Mesenteric fat pad (tissue), 1 donor: ENCODE data around the gene YEATS2. TPM values are rescaled to one million over a fixed set of nuclear protein-coding genes. Genes with fewer than 3 reads are reported as not detected.
A peak's percentile ranks its signal among the peaks of the same experiment; 100 is the strongest.

Experiments used
- DNase-seq: peaks from one replicate; pipeline ENCODE4 v3.0.0-alpha.2; 2020; ENCODE audit warnings: low spot score
- total RNA-seq: library from RNA; stranded (reverse); fragmentation: NEBNext Ultra II Directional; extraction: Animal tissue kit (Norgen Biotek cat#: 25700); gene quantifications from one replicate; pipeline ENCODE4 v1.2.1, GENCODE V29; 2021
- donor health status: DM: yes; HTN: yes; CAD: no.

Gene YEATS2
- total RNA-seq, 1 donor from 2014 or later = 21.4 TPM

DNA sequence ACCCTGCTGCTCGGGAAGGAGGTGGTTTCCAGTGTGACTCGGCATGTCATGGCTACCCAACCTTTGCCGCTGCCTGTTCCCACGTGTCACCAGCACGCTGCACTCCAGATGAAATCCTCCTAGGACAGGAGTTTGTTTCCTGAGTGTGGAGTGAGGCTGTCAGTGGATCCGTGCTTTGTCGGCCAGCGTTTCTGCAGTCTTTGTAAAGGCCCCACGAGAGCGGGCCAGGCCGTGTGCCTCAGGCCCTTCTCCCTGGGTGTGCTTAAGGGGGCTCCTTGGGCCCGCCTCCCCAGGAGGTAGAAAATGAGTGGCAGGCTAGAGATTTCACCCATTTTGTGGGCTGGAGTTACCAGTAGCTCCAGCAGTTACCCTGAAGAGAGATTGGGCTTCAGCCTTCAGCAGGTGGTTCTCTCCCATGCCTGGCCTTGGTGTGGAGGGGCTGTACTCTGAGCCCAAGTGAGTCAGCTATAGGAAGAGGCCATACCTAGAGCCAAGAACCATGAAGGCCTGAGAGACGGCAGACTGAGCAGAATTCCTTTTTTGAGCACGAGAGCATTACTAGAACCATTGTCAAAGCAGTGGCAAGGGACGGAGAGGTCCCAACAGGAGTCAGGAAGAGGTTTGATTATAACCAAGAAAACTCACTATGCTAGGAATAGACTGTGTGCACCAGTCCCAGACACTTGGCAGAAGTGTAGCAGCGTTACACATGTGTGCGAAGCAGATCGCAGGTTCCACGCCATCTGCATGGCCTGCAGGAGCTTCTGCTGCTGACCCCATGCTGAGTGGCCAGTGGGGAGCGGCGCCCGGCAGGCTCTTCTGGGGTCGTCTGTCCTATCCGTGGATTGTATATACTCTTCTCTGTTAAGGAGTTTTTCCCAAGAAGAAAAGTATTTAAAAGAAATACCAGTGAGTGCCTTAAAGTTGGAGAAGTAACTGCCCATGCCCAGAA is 113.3 kb downstream of the YEATS2 start:
- DNase-seq = no peak

DNA sequence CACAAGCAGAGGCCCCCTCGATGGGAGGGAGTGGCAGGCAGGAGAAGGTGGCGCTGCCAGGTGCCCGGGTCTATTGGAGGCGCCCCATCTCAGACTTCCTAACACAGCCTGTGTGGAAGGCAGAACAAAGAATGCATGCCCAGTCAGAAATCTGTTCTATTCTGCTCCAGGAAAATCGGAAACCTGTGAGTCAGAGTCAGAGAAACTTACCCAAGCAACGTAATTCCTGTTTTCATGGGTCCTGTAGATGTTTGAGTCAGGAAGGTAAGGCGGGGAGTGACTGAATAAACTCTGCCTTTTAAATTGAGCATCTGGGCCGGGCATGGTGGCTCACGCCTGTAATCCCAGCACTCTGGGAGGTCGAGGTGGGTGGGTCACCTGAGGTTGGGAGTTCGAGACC is 114.0 kb downstream of the YEATS2 start:
- DNase-seq = no peak

DNA sequence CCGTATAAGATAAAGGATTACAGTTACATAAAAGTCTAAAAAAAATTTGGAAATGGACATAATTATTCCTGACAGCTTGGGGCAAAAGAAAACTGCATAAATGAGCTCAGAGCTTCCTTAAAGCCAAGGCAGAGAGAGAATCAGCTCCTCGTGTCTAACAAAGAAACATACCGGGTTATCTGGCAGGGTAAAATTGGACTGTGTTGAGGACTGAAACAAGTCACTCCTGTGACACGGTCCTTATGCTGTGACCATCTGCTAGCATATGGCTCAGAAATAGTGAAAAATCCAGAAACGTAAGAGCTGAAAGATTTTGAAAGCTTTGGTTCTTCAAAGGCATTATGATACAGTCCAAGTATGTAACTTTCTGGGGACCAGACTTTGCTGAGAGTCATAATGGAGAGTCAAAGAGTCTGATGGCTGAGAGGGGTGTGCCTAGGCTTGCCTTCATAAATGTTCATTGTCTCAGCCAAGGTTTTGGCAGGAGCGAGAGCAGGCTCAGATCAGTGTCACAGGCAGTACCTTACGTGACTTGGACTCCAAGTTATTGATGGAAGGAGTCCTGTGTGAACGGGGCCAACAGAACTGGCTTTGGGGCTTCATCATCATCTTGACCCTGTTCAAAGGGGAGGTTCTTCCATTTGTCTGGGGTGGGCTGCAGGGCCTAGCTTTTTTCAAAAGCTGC is 115.3 kb downstream of the YEATS2 start:
- peak; percentile 60 for DNase-seq

DNA sequence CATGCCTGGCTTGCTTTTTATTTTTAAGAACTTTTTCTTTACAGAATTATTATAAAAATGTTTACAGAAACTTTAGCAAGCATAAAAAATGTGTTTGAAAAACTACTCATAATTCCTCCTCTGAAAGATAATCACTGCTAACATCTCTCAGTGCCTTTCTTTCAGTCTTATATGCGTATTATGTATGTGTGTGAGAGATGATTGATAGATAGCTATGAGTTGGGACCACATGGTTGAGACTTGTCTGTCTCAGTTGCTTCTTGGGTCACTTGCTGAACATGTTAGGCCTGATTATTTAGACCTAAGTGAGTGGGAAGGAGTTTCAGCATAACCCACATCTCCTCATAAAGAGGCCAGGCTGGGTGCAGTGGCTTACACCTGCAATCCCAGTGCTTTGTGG is 116.6 kb downstream of the YEATS2 start:
- DNase-seq = no peak

DNA sequence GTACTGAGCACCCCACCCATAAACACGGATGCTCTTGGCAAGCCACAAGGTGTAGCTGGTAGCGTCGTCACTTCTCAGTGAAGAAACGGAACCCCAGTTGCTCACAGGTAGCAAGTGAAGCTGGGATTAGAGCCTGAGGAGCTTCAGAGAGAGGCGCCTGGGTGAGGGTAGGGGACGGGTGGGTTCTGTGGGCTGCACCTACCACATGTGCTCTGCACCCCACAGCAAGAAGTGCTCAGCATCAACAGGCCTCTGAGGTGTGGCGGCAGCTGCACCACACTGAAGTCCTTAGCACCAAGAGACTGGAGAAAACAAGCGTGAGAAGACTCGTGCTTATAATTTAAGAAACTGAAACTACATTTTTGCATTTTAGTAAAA is 118.0 kb downstream of the YEATS2 start:
- DNase-seq = peak; percentile 28

DNA sequence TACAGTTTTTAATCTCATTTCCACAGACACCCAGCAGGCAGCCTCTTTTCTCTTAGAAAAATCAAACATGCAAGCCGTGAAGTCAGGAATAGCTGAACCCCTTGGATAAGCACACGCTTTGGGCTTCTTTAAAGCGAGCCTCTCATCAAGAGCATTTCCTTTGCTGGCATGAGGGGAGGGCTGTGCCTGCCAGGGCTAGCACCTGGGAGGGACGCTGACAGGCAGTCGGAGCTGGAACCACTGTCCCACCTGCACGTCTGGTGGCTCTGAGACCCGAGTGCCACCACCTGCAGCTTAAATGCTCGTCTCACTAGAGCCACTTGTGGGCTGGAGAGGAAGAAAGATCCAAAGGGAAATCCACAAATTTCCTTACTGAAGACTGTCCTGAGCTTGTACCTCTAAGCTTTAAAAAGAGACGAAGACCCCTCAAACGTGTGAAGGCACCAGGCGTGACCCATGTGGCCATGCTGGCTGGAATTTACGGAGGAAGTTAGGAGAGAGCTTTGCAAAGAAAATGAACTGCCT is 118.4 kb downstream of the YEATS2 start:
- DNase-seq = peak; percentile 59

DNA sequence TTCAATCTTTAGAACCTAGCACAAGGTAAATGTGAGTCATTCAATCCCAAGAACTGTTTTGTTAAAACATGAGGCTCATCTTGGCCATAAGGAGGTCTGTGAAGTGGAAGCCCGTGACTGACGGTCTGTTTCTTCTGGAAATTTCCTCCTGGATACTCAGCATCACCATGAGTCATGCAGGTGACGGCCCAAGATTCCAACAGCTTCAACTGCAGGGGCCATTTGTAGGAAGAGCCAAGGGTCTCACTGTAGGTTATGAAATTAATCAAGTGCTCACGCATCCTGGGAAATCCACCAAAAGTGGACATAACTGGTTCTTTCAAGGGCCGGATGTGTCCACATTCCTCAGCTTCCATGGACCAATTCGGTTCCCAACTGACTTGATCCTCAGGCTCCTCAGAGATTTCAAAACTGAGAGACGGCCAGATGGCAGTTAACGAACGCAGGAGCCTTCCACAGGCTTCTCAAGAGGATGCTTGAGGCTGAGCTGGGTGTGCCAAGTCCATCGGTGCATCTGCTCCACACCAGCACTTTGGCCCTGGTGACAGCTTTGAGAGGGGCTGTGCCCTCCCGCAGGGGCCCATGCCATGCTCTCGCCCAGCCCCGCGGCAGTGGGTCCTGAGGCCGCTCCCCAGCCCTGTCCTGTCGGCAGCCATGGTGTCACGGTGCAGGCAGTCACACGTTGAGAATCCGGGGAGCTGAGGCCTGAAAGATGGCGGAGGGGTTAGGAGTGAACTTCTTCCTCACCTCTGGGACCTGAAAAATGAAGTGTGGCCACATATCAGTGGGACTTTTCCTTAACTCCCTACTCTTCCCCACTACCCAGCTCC is 119.3 kb downstream of the YEATS2 start:
- peak; percentile 24 for DNase-seq

DNA sequence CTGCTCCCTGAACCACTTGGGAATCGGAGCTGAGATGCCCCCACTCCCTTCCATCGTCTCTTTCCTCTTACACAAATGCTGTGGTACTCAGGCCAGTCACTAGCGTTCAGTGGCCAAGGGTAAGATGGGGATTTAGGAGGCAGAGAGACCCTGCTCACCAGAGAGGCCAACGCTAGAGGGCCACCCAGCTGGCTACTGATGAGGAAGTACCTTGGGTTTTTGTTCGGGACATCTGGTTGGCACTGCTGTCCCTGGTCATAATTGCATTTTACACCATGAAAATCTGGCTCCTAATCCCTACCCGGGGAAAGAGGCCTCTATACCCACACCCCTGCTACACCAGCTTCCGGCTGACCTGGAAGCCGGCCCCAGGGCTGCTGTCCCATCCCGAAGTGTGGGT is 120.0 kb downstream of the YEATS2 start:
- DNase-seq = no peak

DNA sequence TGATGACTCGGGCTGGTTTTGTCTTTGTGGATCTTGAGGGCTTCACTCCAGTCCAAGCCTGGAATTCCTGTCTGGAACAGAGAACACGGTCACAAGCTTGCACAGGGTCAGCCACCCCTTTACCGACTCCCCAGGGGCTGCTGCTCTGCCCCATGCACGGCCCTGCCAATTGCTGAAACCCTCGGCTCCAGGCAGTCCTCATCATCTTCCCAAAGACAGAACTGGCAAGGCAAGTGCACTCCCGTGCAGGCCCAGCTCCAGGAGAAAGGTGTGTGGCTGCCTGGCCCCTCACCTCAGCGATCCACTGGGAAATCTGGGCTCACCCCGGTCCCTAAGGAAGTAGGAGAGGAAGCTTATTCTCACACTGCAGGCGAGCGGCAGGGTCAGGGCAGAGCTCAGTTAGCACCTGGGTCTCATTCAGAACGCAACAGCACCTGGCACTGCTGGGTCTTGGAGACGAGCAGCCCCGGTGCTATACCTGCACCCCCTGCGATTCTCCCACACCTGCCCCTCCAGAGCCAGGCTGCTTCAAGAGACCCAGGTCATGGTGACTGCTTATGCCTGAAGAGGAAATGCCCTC is 120.5 kb downstream of the YEATS2 start:
- no peak for DNase-seq

DNA sequence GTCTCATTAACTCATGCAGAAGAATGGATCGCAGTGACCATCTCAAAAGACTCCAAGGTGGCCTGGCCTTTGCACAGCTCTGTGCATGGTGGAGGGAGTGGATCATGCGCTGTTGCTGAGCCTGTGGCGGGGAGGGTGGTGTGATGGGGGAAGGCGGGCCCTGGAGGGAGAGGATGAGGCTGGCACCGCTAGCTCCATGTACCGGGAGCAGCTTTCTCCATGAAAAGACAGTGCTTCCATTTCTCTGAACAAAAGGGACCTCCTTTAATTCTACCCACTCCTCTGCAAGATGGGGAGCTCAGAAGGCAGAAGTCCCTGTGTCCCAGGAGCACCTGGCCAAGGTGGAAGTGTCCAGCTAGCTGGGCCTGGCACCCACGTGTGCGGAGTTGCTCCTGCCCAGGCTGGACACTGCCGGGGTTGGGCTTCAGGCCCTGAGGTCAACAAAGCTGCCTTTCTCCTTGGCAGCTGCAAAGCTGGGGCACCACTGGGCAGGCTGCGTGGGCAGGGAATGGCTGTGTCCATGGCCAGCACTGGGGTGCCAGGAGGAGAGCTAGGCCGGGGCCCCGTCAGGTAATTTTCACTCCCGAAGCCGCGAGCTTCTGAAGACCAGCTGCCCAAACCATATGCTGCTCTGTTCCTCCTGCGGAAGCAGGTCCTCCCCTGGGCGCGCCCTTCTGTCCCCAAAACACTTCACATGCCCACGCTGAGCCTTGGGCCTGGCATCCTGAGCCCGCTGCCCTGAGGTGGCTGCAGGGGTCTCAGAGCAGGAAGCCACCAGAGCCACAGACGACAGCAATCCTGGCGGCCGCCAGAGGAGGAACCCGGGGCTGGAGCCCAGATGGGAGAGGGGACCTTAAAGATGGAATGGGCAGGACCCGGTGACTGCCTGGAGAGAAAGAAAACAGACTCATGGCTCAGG is 121.4 kb downstream of the YEATS2 start:
- DNase-seq = no peak

DNA sequence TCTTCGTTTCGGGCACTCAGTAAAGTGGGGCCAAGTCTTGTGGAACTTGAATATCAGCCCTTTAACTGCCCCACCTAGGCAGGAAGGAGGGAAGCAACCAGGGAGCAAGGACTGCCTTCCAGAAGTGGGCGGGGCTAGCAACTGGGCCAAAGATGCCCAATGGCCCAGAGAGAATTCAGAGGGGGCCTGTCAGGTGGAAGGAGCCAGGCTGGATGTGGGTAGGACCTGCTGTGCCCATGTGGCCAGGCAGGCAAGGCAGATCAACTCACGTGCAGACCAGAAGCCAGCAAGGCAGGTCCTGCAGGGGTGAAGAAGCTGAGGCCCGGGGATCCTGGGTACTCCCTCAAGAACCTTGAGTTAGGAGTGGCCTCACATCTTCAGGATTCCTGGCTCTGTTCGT is 122.2 kb downstream of the YEATS2 start:
- DNase-seq = peak; percentile 77

DNA sequence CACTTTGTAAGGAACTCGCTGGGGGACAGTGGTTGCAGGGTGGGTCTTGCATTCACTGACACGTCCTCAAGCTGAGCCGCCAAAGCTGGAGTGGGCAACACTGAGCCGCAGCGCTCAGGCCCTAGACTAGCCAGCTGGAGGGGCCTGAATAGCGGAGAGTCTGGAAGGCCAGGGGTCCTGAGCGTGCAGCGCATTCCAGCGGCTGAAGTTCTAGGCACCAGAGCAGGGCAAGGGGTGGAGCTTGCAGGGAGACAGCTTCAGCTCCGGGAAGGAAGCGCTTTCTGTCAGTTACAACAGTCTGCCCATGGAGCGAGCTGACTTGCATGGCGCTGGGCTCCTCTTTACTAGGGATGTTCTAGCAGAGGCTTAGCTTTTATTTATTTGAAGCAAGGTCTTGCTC is 125.0 kb downstream of the YEATS2 start:
- no peak for DNase-seq

DNA sequence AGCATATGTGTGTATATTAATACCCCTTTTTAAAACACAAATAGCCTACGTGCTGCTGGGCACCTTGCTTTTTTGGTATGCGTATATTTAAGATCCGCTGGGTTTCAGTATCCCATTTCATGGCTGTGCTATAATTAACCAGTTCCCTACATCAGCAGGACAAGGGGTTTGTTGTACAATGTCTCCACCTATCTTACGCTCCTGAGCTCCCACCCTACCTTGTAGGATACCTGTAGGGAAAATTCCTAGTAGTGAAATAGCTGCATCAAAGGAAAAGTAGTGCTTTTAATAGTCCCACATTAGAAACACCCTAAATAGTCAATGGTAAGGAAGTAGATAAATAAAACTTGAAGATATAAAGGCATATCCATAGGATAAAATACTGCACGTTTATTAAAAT is 126.4 kb downstream of the YEATS2 start:
- DNase-seq = no peak

DNA sequence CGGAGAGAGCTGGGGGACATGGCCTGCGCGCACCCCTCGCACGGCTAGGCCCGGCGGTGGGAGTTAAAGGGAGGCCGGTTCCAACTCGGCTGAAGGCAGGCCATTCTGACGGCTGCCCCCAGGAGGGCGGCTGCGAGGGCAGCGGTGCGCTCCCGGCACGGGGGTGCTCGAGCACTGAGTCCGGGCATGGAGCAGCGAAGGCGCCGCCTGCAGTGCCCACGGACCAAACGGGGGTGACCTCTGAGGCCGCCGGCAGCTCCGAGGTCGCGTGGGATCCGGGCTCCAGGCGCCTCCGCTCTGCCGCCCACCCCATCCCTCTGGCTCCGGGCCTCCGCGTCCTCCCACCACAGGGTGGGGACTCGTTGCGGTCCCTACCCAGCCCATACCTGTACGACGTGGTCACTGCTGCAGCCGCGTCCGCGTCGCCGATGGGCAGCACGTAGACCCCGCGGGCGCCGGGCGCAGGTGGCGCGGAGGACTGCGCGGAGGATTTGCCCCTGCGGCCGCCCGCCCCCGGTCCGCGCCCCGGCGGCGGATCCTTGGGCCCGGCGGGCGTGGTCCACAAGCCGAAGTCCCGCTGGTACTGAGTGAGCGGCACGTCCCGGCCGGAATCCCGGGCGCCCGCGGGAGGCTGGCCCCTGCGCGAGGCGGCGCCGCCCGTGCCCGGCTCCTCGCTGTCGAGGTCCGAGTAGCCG is 127.3 kb downstream of the YEATS2 start:
- DNase-seq = no peak

DNA sequence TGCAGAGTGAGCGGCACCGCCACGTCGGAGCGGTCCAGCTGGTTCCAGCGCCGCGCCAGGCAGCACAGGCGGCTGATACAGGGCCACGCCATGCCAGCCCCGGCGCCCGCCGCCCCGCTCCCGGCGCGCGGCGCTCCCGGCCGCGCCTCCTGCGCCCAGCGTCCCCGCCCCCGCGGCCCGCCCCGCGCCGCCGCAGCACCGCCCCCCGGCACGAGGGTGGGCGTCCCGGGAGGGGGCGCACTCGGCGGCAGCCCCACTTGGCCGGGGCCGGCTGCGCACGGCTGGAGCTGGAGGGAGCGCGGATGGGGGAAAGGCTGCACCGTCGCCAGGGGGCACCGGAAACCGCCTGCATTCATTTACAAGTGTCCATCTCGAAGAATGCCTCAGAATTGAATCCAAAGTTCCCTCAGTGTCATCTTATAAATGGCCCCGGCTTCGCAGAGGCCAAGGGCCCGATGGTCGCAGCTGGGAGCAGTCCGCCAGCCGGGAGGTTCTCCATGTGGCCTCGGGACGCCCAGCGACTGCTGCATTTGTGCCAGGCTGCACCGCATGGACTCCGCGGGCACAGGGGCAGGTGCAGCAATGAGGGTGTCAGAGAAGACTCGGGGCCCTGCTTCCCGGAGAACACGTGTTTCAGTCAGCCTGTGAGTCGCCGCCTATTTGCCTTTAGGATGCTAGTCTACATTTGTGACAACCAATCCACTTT is 128.0 kb downstream of the YEATS2 start, which contains the start of gene MAP6D1:
Gene MAP6D1 (minus strand): TSS at position 122 of the 706 bp plus-strand sequence. CDS start 30 bp downstream, at position 92.
- DNase-seq = no peak

DNA sequence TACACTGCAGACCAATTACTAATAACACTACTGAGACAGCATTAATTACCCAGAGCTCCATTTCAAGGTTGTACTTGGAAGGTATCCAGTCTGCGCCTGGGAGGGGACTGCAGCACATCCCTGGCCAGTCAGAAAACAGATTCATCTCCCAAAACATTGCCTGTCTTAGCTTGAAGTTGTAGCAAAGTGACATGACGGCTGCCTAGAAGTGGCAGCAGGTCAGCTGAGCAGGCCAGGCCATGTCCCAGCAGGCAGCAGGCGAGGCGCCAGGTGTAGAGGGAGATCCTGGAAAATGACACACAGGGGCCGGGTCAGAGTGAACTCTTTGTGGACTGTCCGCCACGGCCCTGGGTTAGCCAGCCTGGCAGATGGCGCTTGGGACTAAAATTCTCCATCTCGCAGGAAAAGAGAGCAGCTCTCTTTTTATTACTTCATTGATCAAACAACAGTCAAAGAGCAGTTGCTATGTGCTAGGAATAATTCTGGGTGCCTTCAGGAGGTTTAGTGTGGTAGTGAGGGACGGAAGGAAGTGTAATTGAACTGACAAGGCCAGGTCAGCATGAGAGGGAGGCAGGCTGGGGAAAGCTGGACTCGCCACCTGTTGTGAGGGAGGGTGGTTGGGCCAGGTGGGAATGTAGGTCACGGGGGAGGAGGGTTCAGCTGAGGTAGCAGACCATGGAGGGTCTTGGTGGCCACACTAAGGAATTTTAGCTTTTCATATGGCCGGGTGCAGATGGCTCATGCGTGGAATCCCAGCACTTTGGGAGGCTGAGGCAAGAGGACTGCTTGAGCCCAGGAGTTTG is 129.1 kb downstream of the YEATS2 start:
- no peak for DNase-seq

DNA sequence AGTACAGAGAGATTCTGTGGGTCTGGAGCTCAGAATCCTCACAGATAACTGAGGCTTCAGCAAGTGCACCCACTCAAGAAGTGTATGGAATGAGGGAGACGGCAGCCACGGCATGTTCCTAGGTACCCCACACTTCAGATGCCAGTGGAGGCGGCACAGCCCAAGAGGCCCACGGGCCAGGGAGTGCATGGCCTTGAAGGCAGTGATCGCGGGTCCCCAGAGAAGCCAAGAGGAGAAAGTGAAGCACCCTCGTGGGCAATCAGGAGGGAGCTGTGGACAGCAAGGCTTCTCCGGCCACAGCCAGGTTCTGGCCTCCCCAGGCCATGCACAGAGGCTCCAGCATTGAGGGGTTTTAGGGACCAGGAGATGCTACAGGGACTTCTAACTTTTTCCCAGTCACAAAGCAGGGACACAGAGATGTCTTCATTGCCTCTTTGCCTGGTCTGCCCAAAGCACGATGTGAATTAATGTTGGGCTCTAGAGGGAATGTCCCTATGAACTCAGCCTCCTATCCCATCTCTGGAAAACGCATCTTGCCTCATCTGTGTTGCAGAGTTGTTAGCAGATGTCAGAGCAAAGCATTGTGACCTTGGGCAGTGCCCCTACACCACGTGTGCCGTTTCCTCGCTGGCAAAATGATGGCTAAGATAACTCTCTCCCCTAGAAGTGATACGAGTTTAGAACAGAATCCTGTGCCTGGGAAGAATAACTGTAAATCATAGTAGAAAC is 130.4 kb downstream of the YEATS2 start:
- no peak for DNase-seq
